Gastroesophageal sphincter (tissue), 4 donors: ENCODE measurements around the gene CCL11. TPM values are rescaled to one million over a fixed set of nuclear protein-coding genes. Genes with fewer than 3 reads are reported as not detected.

Source experiments
- ATAC-seq: fragments of 150-250 bp; one replicate; pipeline ENCODE4 v1.9.1; 2016; ENCODE audit warnings: mild to moderate bottlenecking, moderate library complexity
- H3K27ac ChIP-seq, 4 donors: fragments of 200-600 bp; sonication (generic) in 3 of 4; 1 replicate in 3 of 4; 2 replicates in 1 of 4; pipeline ENCODE4 v1.5.1; 2016 to 2019
- H3K27me3 ChIP-seq: fragments of 200-600 bp; sonication (generic); one replicate; pipeline ENCODE4 v1.5.1; 2019
- H3K36me3 ChIP-seq, 2 donors: fragments of 200-600 bp; sonication (generic); one replicate each; pipeline ENCODE4 v1.5.1; 2019; ENCODE audit warnings: control low read depth in 1 of 2
- H3K4me1 ChIP-seq, 3 donors: fragments of 200-600 bp; sonication (generic); 1 replicate in 2 of 3; 2 replicates in 1 of 3; pipeline ENCODE4 v1.5.1; 2016 to 2019; ENCODE audit warnings: control low read depth in 2 of 3
- H3K4me3 ChIP-seq, 2 donors: fragments of 200-600 bp; sonication (generic); one replicate each; pipeline ENCODE4 v1.5.1; 2019; ENCODE audit warnings: mild to moderate bottlenecking in 1 of 2, moderate library complexity in 1 of 2
- H3K9me3 ChIP-seq, 3 donors: fragments of 200-600 bp; sonication (generic); one replicate each; pipeline ENCODE4 v1.5.1; 2017 to 2019; ENCODE audit warnings: control low read depth in 2 of 3
- EP300 ChIP-seq: sonication (generic); formaldehyde crosslinking; IDR thresholded peaks from one replicate; pipeline ENCODE4 v1.6.1; 2017; ENCODE audit warnings: antibody characterized with exemption, mild to moderate bottlenecking
- POLR2A ChIP-seq, 2 donors: fragments of 450-650 bp; IDR thresholded peaks; one replicate each; pipeline ENCODE4 v1.6.1; 2017; ENCODE audit warnings: antibody characterized with exemption in 2 of 2, mild to moderate bottlenecking in 2 of 2, moderate library complexity in 1 of 2
- POLR2AphosphoS5 ChIP-seq: sonication (generic); formaldehyde crosslinking; IDR thresholded peaks from one replicate; pipeline ENCODE4 v1.6.1; 2017; ENCODE audit warnings: antibody characterized with exemption
- WGBS, 2 donors: methylation state at CpG; one replicate each; pipeline ENCODE4 v1.1.5; 2018; ENCODE audit warnings: low coverage in 1 of 2; 5-methylcytosine and 5-hydroxymethylcytosine counted together
- total RNA-seq, 4 donors: library from RNA; depleted of rRNA; stranded (reverse); fragments of >200 nt; gene quantifications; one replicate each; pipeline ENCODE4 v1.1.0, GENCODE V29; 2016
- TF ChIP-seq, protein P1 (sequence below), 4 experiments: fragments of 200-600 bp in 2 of 4; fragments of 450-650 bp in 2 of 4; sonication (generic) in 1 of 4; IDR thresholded peaks; one replicate each; pipeline ENCODE4 v1.5.1; 2017 to 2019; ENCODE audit warnings: antibody characterized with exemption in 4 of 4, mild to moderate bottlenecking in 2 of 4, moderate library complexity in 2 of 4

Gene CCL11
- total RNA-seq, 4 donors from 2014 or later: 2.0 to 4.5 (median 2.7) TPM

DNA sequence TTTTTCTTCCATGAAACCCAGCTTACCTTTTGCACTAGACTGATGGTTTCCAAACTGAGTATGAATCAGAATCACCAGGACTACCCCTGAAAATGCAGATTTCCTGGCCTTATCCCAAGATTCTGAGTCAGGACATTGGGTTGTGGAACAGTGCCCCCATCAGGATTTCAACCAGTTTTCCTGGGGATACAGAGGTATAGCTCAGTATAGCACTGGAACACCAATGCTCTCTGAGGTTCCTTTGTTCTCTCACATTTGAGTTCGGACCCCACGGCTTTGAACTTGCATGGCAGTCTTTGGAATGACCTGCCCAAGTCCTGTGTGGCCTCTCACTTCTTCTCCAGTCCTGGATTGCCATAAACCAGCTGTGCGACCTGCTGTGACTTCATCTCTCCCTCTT lies 20.9 kb downstream of the CCL11 start:
- peak; percentile 72 for ATAC-seq
- H3K36me3 ChIP-seq: no peaks in the 10 kb centered on the region
- no peak overlapping the region for H3K4me3 ChIP-seq
- H3K9me3 ChIP-seq: no peaks in the 10 kb centered on the region
- TF ChIP-seq POLR2A (IDR thresholded peaks at IDR 0.05): no peak
- TF ChIP-seq, protein P1, sequence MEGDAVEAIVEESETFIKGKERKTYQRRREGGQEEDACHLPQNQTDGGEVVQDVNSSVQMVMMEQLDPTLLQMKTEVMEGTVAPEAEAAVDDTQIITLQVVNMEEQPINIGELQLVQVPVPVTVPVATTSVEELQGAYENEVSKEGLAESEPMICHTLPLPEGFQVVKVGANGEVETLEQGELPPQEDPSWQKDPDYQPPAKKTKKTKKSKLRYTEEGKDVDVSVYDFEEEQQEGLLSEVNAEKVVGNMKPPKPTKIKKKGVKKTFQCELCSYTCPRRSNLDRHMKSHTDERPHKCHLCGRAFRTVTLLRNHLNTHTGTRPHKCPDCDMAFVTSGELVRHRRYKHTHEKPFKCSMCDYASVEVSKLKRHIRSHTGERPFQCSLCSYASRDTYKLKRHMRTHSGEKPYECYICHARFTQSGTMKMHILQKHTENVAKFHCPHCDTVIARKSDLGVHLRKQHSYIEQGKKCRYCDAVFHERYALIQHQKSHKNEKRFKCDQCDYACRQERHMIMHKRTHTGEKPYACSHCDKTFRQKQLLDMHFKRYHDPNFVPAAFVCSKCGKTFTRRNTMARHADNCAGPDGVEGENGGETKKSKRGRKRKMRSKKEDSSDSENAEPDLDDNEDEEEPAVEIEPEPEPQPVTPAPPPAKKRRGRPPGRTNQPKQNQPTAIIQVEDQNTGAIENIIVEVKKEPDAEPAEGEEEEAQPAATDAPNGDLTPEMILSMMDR (IDR thresholded peaks at IDR 0.05): peak in 3 of 4 experiments; percentile 26 to 63 (median 60)
- 71 to 88% methylated on average over 2 to 3 of the region's 3 CpGs for WGBS, 2 donors
- no peaks in the 10 kb centered on the region for H3K27me3 ChIP-seq
- H3K27ac ChIP-seq: no peak overlapping the region
- H3K4me1 ChIP-seq: peaks cover 0 to 22% (median 0%) of the 10 kb centered on the region in 3 donors

DNA sequence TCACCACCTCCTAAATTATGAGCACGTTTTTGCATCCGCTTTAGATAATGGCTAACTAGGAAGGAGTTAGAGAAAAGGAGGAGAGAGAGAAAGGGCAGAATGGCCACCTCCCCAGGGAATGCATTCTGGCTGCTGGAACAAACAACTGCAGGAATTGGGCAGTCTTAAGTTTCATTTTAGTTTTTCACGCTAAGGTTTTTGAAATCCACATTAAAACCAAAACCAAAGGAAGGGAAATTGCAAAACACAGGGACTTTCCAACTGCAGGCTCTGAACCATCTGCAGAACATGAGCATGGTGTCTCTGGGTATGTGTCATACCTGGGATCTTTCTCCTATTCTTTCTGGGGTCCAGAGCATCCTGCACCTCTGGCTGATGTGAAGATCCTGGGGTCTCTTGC lies 21.6 kb downstream of the CCL11 start:
- ATAC-seq: peak; percentile 58
- H3K36me3 ChIP-seq: no peaks in the 10 kb centered on the region
- H3K9me3 ChIP-seq: no peaks in the 10 kb centered on the region
- WGBS, 2 donors: 30 to 50% methylated on average over 1 to 3 of the region's 3 CpGs
- H3K4me1 ChIP-seq: peaks cover 0 to 22% (median 0%) of the 10 kb centered on the region in 3 donors
- peak overlapping the region in 1 of 4 donors; percentile 25 for H3K27ac ChIP-seq
- no peak overlapping the region for H3K4me3 ChIP-seq
- TF ChIP-seq POLR2AphosphoS5 (peak; percentile 13), EP300 (no peak)
- H3K27me3 ChIP-seq: no peaks in the 10 kb centered on the region

DNA sequence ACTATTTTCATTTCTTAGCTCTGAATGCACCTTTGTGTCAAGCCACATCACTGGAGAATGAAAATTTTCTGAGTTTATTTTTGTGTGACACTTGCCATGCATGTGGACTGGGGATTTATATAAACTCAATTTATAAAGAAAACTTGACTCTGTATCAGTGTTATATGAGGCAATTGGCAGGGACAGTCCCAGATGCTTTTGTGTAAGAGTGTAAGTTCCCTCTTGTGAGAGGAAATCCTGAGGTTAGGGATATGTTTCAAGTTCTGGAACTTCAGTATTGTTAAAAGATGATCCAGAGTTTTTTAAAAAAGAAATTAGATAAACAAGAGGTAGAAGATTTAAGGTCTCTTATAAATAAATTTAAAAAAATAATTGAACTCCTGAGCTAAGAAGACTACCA lies 22.8 kb downstream of the CCL11 start:
- TF ChIP-seq POLR2A (IDR thresholded peaks at IDR 0.05) (no peak), POLR2AphosphoS5 (no peak), EP300 (no peak)
- TF ChIP-seq, protein P1 (IDR thresholded peaks at IDR 0.05): no peak
- Histone ChIP-seq H3K9me3 (no peaks in the 10 kb centered on the region), H3K4me1 (peaks cover 0 to 33% (median 5%) of the 10 kb centered on the region in 3 donors), H3K27me3 (no peaks in the 10 kb centered on the region), H3K27ac (no peak overlapping the region), H3K36me3 (no peaks in the 10 kb centered on the region), H3K4me3 (no peak overlapping the region)
- no peak for ATAC-seq

DNA sequence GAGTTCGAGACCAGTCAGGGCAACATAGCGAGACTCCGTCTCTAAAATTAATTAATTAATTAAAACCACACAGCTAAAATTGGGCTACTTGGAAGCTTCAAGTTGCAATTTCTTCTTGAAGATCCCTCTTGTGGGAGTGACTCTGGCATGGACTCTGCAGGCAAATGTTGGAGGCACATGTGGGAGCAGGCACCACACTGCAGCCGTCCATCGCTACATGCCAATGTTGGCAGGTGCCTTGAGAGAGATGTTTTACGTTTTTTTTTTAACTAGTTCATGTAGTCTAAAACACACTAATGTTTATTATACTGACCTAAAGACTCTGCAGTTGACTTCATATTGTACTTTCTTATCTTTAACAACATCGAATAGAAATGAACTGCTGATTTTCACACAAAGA lies 25.7 kb downstream of the CCL11 start:
- no peaks in the 10 kb centered on the region for H3K27me3 ChIP-seq
- no peaks in the 10 kb centered on the region for H3K9me3 ChIP-seq
- 62 to 68% methylated on average over 7 of the region's 7 CpGs for WGBS, 2 donors
- no peak overlapping the region for H3K27ac ChIP-seq
- no peak overlapping the region for H3K4me3 ChIP-seq
- H3K4me1 ChIP-seq: peaks cover 0 to 42% (median 5%) of the 10 kb centered on the region in 3 donors
- TF ChIP-seq POLR2AphosphoS5 (no peak), EP300 (no peak), POLR2A (IDR thresholded peaks at IDR 0.05) (no peak)
- TF ChIP-seq, protein P1 (IDR thresholded peaks at IDR 0.05): no peak
- H3K36me3 ChIP-seq: no peaks in the 10 kb centered on the region
- no peak for ATAC-seq

DNA sequence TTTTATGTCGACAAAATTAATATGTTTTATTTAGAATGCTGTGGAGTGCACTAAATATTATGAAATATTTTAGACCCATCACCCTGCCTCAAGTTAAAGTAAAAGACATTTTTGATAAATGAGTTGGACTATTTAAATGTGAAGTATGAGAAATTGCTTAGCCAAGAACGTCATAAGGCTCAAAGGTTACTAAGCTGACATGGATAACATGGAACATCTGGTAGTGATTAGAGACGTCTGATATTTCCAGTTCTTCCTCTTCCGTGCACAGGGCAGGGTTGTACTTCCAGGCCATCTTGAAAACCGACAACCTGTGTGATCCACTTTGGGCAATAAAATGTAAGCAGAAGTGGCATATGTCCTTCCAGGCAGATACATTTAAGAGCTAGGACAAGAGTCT lies 26.5 kb downstream of the CCL11 start:
- H3K27me3 ChIP-seq: no peaks in the 10 kb centered on the region
- TF ChIP-seq, protein P1 (IDR thresholded peaks at IDR 0.05): no peak
- TF ChIP-seq POLR2A (IDR thresholded peaks at IDR 0.05) (no peak), EP300 (no peak), POLR2AphosphoS5 (peak; percentile 78)
- no peaks in the 10 kb centered on the region for H3K36me3 ChIP-seq
- WGBS, 2 donors: 23 to 37% methylated on average over 5 of the region's 5 CpGs
- no peak overlapping the region for H3K4me3 ChIP-seq
- no peaks in the 10 kb centered on the region for H3K9me3 ChIP-seq
- H3K4me1 ChIP-seq: peaks cover 0 to 34% (median 5%) of the 10 kb centered on the region in 3 donors
- peak; percentile 79 for ATAC-seq
- H3K27ac ChIP-seq: peak overlapping the region; percentile 65 to 82 (median 74)
